LNCaP clone FGC (cell line): Measurements from ENCODE around the gene LRRC3B.

Source experiments
- DNase-seq: peaks from one replicate; pipeline ENCODE4 v3.0.0-alpha.2; 2011; ENCODE audit warnings: low read depth
- H3K4me3 ChIP-seq: 2 replicates; pipeline ENCODE4 v1.5.1; 2011; ENCODE audit warnings: mild to moderate bottlenecking, low read depth, low read length, control low read depth
- CTCF ChIP-seq: IDR thresholded peaks from 2 replicates; pipeline ENCODE4 v1.5.1; 2012; ENCODE audit warnings: mild to moderate bottlenecking; ENCODE audit not compliant: control insufficient read depth, insufficient read depth; ENCODE audit errors: extremely low read depth

The LRRC3B gene

GRCh38 chr3:26715431-26715830 is 92.9 kb downstream of the LRRC3B start:
- DNase-seq, result no peak
- no peak for TF ChIP-seq CTCF
- H3K4me3 ChIP-seq, result no peak overlapping the region

- no peak for DNase-seq
- no peak overlapping the region for H3K4me3 ChIP-seq
- TF ChIP-seq CTCF, result no peak
Measured at GRCh38 chr3:26718315-26718714, 95.7 kb downstream of the LRRC3B start.

- TF ChIP-seq CTCF, result no peak
- H3K4me3 ChIP-seq, result no peak overlapping the region
- no peak for DNase-seq
Measured at GRCh38 chr3:26719134-26719533, 96.6 kb downstream of the LRRC3B start.

- no peak overlapping the region for H3K4me3 ChIP-seq
- no peak for DNase-seq
- no peak for TF ChIP-seq CTCF
Measured at GRCh38 chr3:26721047-26721446, 98.5 kb downstream of the LRRC3B start.

- DNase-seq, result no peak
- H3K4me3 ChIP-seq, result no peak overlapping the region
Measured at GRCh38 chr3:26731843-26732242, 109.3 kb downstream of the LRRC3B start.

GRCh38 chr3:26750263-26750662 is 127.7 kb downstream of the LRRC3B start:
- no peak for TF ChIP-seq CTCF
- H3K4me3 ChIP-seq, result no peak overlapping the region
- no peak for DNase-seq

More at GRCh38 chr3:26731843-26732242, 109.3 kb downstream of the LRRC3B start:
- TF ChIP-seq CTCF, result no peak

- TF ChIP-seq CTCF, result no peak
- DNase-seq, result no peak
- no peak overlapping the region for H3K4me3 ChIP-seq
Measured at GRCh38 chr3:26752466-26752865, 129.9 kb downstream of the LRRC3B start.
